Liver (tissue), 9 donors: ENCODE measurements around the gene SFMBT2. TPM values are rescaled to one million over a fixed set of nuclear protein-coding genes. Genes with fewer than 3 reads are reported as not detected.

Experiments used
- DNase-seq: peaks from one replicate; pipeline ENCODE4 v3.0.0-alpha.2; 2017; ENCODE audit warnings: low spot score
- H3K27ac ChIP-seq, 2 donors: one replicate each; pipeline ENCODE4 v1.7.0; 2013; ENCODE audit warnings: inconsistent platforms in 2 of 2, low read length in 2 of 2, control low read depth in 1 of 2, low read depth in 1 of 2, mild to moderate bottlenecking in 1 of 2
- H3K27me3 ChIP-seq, 4 donors: one replicate each; pipeline versions ENCODE4 v1.6.1 to v1.7.0; 2013; ENCODE audit warnings: low read length in 3 of 4, inconsistent platforms in 1 of 4, mild to moderate bottlenecking in 1 of 4, moderate library complexity in 1 of 4; ENCODE audit not compliant: control insufficient read depth in 4 of 4, insufficient read depth in 4 of 4
- H3K36me3 ChIP-seq, 4 donors: one replicate each; pipeline versions ENCODE4 v1.6.1 to v1.7.0; 2013; ENCODE audit warnings: low read length in 3 of 4, mild to moderate bottlenecking in 3 of 4, low read depth in 1 of 4, moderate library complexity in 1 of 4; ENCODE audit not compliant: control insufficient read depth in 4 of 4, insufficient read depth in 3 of 4
- H3K4me1 ChIP-seq, 4 donors: one replicate each; pipeline versions ENCODE4 v1.6.1 to v1.7.0; 2013; ENCODE audit warnings: low read length in 3 of 4, mild to moderate bottlenecking in 3 of 4, moderate library complexity in 1 of 4; ENCODE audit not compliant: control insufficient read depth in 4 of 4, insufficient read depth in 4 of 4
- H3K4me3 ChIP-seq, 3 donors: one replicate each; pipeline versions ENCODE4 v1.6.1 to v1.7.0; 2013; ENCODE audit warnings: low read length in 3 of 3, control low read depth in 1 of 3, low read depth in 1 of 3, mild to moderate bottlenecking in 1 of 3
- H3K9ac ChIP-seq, 2 donors: one replicate each; pipeline ENCODE4 v1.7.0; 2013; ENCODE audit warnings: low read length in 2 of 2, mild to moderate bottlenecking in 2 of 2, moderate library complexity in 2 of 2, control low read depth in 1 of 2, low read depth in 1 of 2
- H3K9me3 ChIP-seq, 4 donors: one replicate each; pipeline versions ENCODE4 v1.6.1 to v1.7.0; 2013; ENCODE audit warnings: low read length in 3 of 4; ENCODE audit not compliant: control insufficient read depth in 4 of 4
- ATF3 ChIP-seq: IDR thresholded peaks from 2 replicates; pipeline ENCODE4 v1.6.1; 2016; ENCODE audit warnings: antibody characterized with exemption
- EGR1 ChIP-seq, 2 donors: IDR thresholded peaks; 2 replicates each; pipeline ENCODE4 v1.6.1; 2016 to 2018; ENCODE audit warnings: antibody characterized with exemption in 2 of 2, low read depth in 2 of 2
- FOXA1 ChIP-seq: IDR thresholded peaks from 2 replicates; pipeline ENCODE4 v1.6.1; 2016; ENCODE audit warnings: antibody characterized with exemption
- FOXA2 ChIP-seq: IDR thresholded peaks from 2 replicates; pipeline ENCODE4 v1.6.1; 2016; ENCODE audit warnings: antibody characterized with exemption
- GABPA ChIP-seq, 2 donors: IDR thresholded peaks in 1 of 2; conservative IDR thresholded peaks in 1 of 2; 2 replicates each; pipeline ENCODE4 v1.6.1; 2016; ENCODE audit warnings: antibody characterized with exemption in 2 of 2, mild to moderate bottlenecking in 1 of 2, moderate library complexity in 1 of 2
- HNF4A ChIP-seq, 2 donors: conservative IDR thresholded peaks; 2 replicates each; pipeline ENCODE4 v1.6.1; 2016; ENCODE audit warnings: antibody characterized with exemption in 2 of 2, mild to moderate bottlenecking in 2 of 2
- HNF4G ChIP-seq: IDR thresholded peaks from 2 replicates; pipeline ENCODE4 v1.6.1; 2016; ENCODE audit warnings: antibody characterized with exemption
- JUND ChIP-seq, 2 donors: IDR thresholded peaks; 2 replicates each; pipeline ENCODE4 v1.6.1; 2016; ENCODE audit warnings: antibody characterized with exemption in 2 of 2
- NR2F2 ChIP-seq: IDR thresholded peaks from 2 replicates; pipeline ENCODE4 v1.6.1; 2016; ENCODE audit warnings: antibody characterized with exemption
- RAD21 ChIP-seq, 2 donors: IDR thresholded peaks; 2 replicates each; pipeline ENCODE4 v1.6.1; 2016; ENCODE audit warnings: antibody characterized with exemption in 2 of 2, mild to moderate bottlenecking in 2 of 2
- SP1 ChIP-seq: IDR thresholded peaks from 2 replicates; pipeline ENCODE4 v1.6.1; 2018; ENCODE audit warnings: antibody characterized with exemption, mild to moderate bottlenecking
- TAF1 ChIP-seq: conservative IDR thresholded peaks from 2 replicates; pipeline ENCODE4 v1.6.1; 2016; ENCODE audit warnings: antibody characterized with exemption, mild to moderate bottlenecking
- YY1 ChIP-seq: IDR thresholded peaks from 2 replicates; pipeline ENCODE4 v1.6.1; 2016; ENCODE audit warnings: antibody characterized with exemption, mild to moderate bottlenecking
- WGBS: extraction: QIAGEN DNeasy Blood & Tissue Kit; methylation state at CpG from one replicate; pipeline ENCODE4 v1.1.7; 2013; 5-methylcytosine and 5-hydroxymethylcytosine counted together
- polyA plus RNA-seq, 2 donors: library from polyadenylated mRNA; stranded (reverse) in 1 of 2; unstranded in 1 of 2; fragments of 200-250 nt in 1 of 2; fragments of >200 nt in 1 of 2; fragmentation: Nextera tagmentation in 1 of 2; extraction: Ambion mirVana in 1 of 2; gene quantifications; one replicate each; pipeline versions ENCODE4 v1.2.1 to v1.2.3, GENCODE V29; 2013 to 2015
- total RNA-seq, 2 donors: library from RNA; depleted of rRNA; stranded (reverse); fragments of >200 nt; gene quantifications; one replicate each; pipeline ENCODE4 v1.2.3, GENCODE V29; 2014
- TF ChIP-seq, protein P1 (sequence below): IDR thresholded peaks from 2 replicates; pipeline ENCODE4 v1.6.1; 2016; ENCODE audit warnings: antibody characterized with exemption
- TF ChIP-seq, protein P2 (sequence below): IDR thresholded peaks from 2 replicates; pipeline ENCODE4 v1.6.1; 2016; ENCODE audit warnings: antibody characterized with exemption
- TF ChIP-seq, protein P3 (sequence below): fragments of 150-350 bp; IDR thresholded peaks from 2 replicates; pipeline ENCODE4 v1.5.1; 2017; ENCODE audit warnings: improper control_type of control experiment, low read depth, low read length; ENCODE audit not compliant: missing input control
- donor health status: healthy.
- donor health status: healthy.
- donor health status: healthy.
- donor health status: healthy.
- donor health status: healthy.

The SFMBT2 gene
- total and polyA plus RNA-seq, 4 donors = 0.46 to 2.8 (median 1.5) TPM

DNA sequence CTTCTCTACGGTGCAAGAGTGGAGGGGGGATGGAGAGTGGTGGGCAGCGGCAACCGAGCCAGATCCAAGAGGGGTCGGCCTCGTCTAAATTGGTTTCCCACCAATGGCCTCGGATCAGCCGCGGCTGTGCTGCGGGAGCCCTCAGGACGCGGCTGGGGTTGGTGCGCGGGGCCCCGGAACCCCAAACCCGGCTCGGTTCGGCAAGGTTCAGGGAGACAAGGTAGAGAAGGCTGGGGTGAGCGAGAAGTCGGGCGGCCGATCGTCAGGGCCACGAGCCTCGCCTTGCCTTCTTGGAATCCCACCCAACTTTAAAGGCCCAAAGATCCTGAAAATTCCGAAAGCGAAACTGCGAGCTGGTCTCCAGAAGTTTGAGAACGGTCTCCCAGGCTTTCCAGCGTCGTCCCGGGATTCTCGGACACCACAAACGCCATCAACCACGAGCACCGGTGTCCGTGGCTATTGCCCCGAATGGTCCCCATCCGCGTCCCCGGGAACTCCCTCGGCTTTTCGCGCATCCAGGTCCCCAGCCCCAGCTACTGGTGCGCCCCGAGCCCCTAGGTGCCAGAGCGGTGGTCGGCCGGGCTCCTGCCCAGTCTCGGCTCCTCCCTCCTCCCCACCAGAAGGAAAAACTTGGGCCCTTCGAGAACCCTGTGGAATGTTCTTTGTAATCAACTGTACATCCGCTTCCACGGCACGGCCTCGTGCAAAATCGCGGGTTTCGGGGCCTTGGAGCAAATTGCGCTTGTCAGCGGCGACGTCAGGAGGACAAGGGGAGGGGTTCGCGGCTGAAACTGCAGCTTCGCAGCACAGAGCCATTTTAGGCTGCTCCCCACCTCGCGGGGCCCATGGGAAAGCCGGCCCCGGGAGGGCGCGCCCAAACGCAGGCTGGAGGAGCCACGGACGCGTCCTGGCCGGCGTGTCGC lies 3.2 kb downstream of the SFMBT2 start:
- H3K27ac ChIP-seq = peak overlapping the region; percentile 55
- H3K9me3 ChIP-seq = no peaks in the 10 kb centered on the region
- 13% methylated on average over 77 of the region's 77 CpGs for WGBS
- H3K36me3 ChIP-seq = no peaks in the 10 kb centered on the region
- peaks cover 11 to 50% (median 33%) of the 10 kb centered on the region in 4 donors for H3K4me1 ChIP-seq
- peak overlapping the region; percentile 70 to 76 (median 74) for H3K4me3 ChIP-seq
- peak; percentile 53 for DNase-seq
- peak overlapping the region in 1 of 2 donors; percentile 36 for H3K9ac ChIP-seq
- peaks cover 0 to 3% (median under 1%) of the 10 kb centered on the region in 4 donors for H3K27me3 ChIP-seq
- TF ChIP-seq, protein P1, sequence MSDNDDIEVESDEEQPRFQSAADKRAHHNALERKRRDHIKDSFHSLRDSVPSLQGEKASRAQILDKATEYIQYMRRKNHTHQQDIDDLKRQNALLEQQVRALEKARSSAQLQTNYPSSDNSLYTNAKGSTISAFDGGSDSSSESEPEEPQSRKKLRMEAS = peak; percentile 73
- TF ChIP-seq RAD21 (IDR thresholded peaks at IDR 0.05) = no peak

DNA sequence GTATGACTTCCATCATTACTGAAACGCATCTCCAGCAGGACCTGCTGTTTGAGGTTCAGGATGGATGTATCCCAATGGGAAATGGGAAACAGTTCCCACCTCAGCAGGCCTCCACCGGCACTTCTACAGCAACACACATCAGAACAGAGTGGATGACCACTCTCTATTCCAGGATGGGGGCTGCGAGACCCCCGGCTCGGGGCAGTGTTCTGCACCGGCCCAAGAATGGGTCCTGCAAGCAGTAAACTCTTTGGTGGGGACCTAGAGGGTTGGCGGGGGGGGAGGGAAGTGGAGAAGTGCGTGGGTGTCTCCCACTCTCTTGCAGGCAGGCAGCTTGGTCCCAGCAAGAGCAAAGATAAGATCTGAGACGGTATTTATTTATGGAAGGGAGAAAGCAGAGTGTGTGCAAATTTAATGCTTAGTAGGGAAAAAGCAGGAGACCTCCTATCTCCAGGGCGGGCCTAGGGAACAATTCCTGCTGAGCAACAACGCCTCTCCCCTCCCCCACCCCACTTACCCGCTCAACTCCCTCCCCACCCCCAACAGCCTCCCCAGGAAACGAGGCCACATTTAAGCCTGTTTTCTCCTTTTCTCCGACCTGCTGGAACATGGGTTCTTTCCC lies 4.0 kb downstream of the SFMBT2 start:
- peak overlapping the region; percentile 70 to 76 (median 74) for H3K4me3 ChIP-seq
- no peaks in the 10 kb centered on the region for H3K9me3 ChIP-seq
- peaks cover 11 to 42% (median 31%) of the 10 kb centered on the region in 4 donors for H3K4me1 ChIP-seq
- DNase-seq = no peak
- peaks cover 0 to 2% (median 0%) of the 10 kb centered on the region in 4 donors for H3K27me3 ChIP-seq
- H3K36me3 ChIP-seq = no peaks in the 10 kb centered on the region
- H3K27ac ChIP-seq = peak overlapping the region; percentile 47 to 55
- H3K9ac ChIP-seq = no peak overlapping the region
- WGBS = 67% methylated on average over 14 of the region's 14 CpGs
- TF ChIP-seq FOXA2 = no peak
- no peak for TF ChIP-seq SP1
- no peak for TF ChIP-seq HNF4A (conservative IDR thresholded peaks at IDR 0.05)
- TF ChIP-seq EGR1 (IDR thresholded peaks at IDR 0.05; ENCODE audit: low read depth in 2 of 2) = no peak
- TF ChIP-seq FOXA1 = no peak
- no peak for TF ChIP-seq NR2F2
- TF ChIP-seq GABPA (IDR thresholded peaks at IDR 0.05 in 1 of 2, conservative IDR thresholded peaks at IDR 0.05 in 1 of 2) = no peak
- TF ChIP-seq YY1 = no peak
- TF ChIP-seq, protein P2, sequence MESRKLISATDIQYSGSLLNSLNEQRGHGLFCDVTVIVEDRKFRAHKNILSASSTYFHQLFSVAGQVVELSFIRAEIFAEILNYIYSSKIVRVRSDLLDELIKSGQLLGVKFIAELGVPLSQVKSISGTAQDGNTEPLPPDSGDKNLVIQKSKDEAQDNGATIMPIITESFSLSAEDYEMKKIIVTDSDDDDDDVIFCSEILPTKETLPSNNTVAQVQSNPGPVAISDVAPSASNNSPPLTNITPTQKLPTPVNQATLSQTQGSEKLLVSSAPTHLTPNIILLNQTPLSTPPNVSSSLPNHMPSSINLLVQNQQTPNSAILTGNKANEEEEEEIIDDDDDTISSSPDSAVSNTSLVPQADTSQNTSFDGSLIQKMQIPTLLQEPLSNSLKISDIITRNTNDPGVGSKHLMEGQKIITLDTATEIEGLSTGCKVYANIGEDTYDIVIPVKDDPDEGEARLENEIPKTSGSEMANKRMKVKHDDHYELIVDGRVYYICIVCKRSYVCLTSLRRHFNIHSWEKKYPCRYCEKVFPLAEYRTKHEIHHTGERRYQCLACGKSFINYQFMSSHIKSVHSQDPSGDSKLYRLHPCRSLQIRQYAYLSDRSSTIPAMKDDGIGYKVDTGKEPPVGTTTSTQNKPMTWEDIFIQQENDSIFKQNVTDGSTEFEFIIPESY = no peak
- TF ChIP-seq RAD21 (IDR thresholded peaks at IDR 0.05) = no peak
- TF ChIP-seq JUND (IDR thresholded peaks at IDR 0.05) = no peak
- no peak for TF ChIP-seq TAF1
- TF ChIP-seq ATF3 = no peak
- TF ChIP-seq, protein P3, sequence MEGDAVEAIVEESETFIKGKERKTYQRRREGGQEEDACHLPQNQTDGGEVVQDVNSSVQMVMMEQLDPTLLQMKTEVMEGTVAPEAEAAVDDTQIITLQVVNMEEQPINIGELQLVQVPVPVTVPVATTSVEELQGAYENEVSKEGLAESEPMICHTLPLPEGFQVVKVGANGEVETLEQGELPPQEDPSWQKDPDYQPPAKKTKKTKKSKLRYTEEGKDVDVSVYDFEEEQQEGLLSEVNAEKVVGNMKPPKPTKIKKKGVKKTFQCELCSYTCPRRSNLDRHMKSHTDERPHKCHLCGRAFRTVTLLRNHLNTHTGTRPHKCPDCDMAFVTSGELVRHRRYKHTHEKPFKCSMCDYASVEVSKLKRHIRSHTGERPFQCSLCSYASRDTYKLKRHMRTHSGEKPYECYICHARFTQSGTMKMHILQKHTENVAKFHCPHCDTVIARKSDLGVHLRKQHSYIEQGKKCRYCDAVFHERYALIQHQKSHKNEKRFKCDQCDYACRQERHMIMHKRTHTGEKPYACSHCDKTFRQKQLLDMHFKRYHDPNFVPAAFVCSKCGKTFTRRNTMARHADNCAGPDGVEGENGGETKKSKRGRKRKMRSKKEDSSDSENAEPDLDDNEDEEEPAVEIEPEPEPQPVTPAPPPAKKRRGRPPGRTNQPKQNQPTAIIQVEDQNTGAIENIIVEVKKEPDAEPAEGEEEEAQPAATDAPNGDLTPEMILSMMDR = no peak
- no peak for TF ChIP-seq HNF4G
- TF ChIP-seq, protein P1 = no peak
